Measurements from ENCODE around the gene BCL2A1. TPM values are rescaled to one million over a fixed set of nuclear protein-coding genes. Genes with fewer than 3 reads are reported as not detected.

The BCL2A1 gene
- total RNA-seq, 3 donors from 2014 or later = 1.0 to 5.6 (median 1.8) TPM

DNA sequence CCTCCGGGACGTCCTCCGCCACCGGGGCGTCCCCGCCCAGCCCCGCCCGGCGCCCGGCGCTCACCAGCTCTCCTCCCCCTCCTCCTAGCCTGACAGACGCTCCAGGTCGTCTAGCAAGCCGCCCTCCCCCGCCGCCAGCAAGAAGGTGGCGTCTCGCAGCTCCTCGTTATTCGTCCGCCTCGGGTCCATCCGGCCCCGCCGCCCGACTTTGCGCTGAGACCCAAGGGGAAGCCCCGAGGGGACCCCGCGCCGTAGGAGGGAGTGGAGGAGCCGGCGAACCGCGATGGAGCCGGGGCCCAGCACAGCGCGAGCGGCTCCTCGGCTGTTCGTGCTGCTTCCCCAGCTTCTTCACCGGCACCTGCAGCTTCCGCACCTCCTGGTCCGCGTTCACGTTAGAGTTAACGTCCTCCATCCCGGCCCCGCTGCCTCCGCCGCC is 47.9 kb downstream of the BCL2A1 start:
- DNase-seq (peak; percentile 76 to 87 (median 87)), ATAC-seq (peak; percentile 81)
- Histone ChIP-seq H3K4me1 (ENCODE audit: low read depth) (peaks cover 10% of the 10 kb centered on the region), H3K36me3 (ENCODE audit: low read depth) (no peaks in the 10 kb centered on the region), H3K4me3 (peak overlapping the region; percentile 91), H3K9me3 (peaks cover 38% of the 10 kb centered on the region)
- intact Hi-C loops (cut with DNase I, micrococcal nuclease) = no loop called here
- no peak for TF ChIP-seq CTCF (IDR thresholded peaks at IDR 0.05)

- no peak for TF ChIP-seq CTCF (IDR thresholded peaks at IDR 0.05)
- peaks cover 10% of the 10 kb centered on the region for H3K4me1 ChIP-seq (ENCODE audit: low read depth)
- peaks cover 43% of the 10 kb centered on the region for H3K9me3 ChIP-seq
- intact Hi-C loops (cut with DNase I, micrococcal nuclease) = no loop called here
- H3K36me3 ChIP-seq (ENCODE audit: low read depth) = no peaks in the 10 kb centered on the region
- no peak for DNase-seq
- H3K4me3 ChIP-seq = peak overlapping the region; percentile 91
- ATAC-seq = no peak
Observed at GRCh38 chr15:79922512-79923078, 48.4 kb downstream of the BCL2A1 start.

DNA sequence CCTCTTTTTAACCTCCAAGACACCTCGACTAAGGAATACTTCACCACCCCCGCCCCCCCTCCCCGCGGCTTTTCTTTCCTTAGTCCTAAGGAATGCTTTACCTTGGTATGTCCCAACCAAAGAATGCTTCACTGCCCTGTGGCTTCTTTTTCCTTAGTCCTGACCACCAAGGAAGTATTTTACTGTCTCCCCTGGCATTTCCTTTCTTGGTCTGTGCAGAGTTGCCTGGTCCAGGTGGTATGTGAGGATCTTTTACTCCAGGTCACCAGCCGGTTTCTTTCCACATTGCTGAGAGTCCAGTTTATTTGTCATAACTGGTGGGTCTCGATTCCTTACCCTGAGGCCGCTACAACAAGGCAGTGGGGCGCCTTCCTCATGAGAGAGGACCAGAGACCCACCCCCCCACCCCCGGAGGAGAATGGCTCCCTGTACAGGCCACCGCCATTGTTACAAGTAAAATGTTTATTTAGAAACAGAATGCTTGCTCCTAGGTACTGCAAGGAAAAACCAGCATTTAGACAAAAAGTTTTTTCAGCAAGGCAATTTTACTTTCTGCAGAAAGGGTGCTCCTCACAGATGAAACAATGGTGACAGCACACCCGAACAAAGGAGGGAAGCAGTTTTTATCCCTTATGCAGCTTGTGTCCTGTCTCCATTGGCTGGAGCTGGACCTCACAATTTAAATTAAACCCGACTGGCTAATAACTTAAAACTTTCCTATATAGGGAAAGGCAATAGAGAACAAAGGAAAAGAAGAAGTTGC is 51.1 kb downstream of the BCL2A1 start:
- DNase-seq (no peak), ATAC-seq (no peak)
- Histone ChIP-seq H3K9me3 (peaks cover 70% of the 10 kb centered on the region), H3K4me1 (ENCODE audit: low read depth) (peaks cover 10% of the 10 kb centered on the region), H3K4me3 (no peak overlapping the region), H3K36me3 (ENCODE audit: low read depth) (no peaks in the 10 kb centered on the region)
- TF ChIP-seq CTCF (IDR thresholded peaks at IDR 0.05) = no peak
- intact Hi-C loops (cut with DNase I, micrococcal nuclease) = no loop called here

GRCh38 chr15:79919090-79919748 is 51.8 kb downstream of the BCL2A1 start:
- intact Hi-C loops (cut with DNase I, micrococcal nuclease) = no loop called here
- no peaks in the 10 kb centered on the region for H3K36me3 ChIP-seq (ENCODE audit: low read depth)
- no peak for TF ChIP-seq CTCF (IDR thresholded peaks at IDR 0.05)
- DNase-seq (no peak), ATAC-seq (no peak)
- peaks cover 5% of the 10 kb centered on the region for H3K4me1 ChIP-seq (ENCODE audit: low read depth)
- H3K4me3 ChIP-seq = no peak overlapping the region
- H3K9me3 ChIP-seq = peaks cover 77% of the 10 kb centered on the region

- peaks cover 86% of the 10 kb centered on the region for H3K9me3 ChIP-seq
- no peak for TF ChIP-seq CTCF (IDR thresholded peaks at IDR 0.05)
- no peak overlapping the region for H3K4me3 ChIP-seq
- ATAC-seq = no peak
- H3K4me1 ChIP-seq (ENCODE audit: low read depth) = peaks cover 5% of the 10 kb centered on the region
- intact Hi-C loops (cut with DNase I, micrococcal nuclease) = no loop called here
- no peaks in the 10 kb centered on the region for H3K36me3 ChIP-seq (ENCODE audit: low read depth)
- DNase-seq = no peak
Observed at GRCh38 chr15:79918278-79918677, 52.7 kb downstream of the BCL2A1 start.
